Activated CD4-positive, alpha-beta T cell treated with anti-CD3 and anti-CD28 coated beads, Interleukin-2, amount 50 U/mL, for 4 hours (primary cell): ENCODE data around the gene SEC24B.
"Not testable (repeated sequence)": the region's sequence is repeated elsewhere in the genome, so short reads cannot be mapped to it uniquely, and the experiment has no call there.

Experiments
- DNase-seq, 2 experiments: peaks; one replicate each; pipeline ENCODE4 v3.0.0-alpha.2; 2020

Gene SEC24B

GRCh38 chr4:109511414-109511813 is 77.8 kb downstream of the SEC24B start:
- DNase-seq, result no peak

GRCh38 chr4:109513368-109513767 is 79.8 kb downstream of the SEC24B start:
- not testable (repeated sequence) for DNase-seq

DNA sequence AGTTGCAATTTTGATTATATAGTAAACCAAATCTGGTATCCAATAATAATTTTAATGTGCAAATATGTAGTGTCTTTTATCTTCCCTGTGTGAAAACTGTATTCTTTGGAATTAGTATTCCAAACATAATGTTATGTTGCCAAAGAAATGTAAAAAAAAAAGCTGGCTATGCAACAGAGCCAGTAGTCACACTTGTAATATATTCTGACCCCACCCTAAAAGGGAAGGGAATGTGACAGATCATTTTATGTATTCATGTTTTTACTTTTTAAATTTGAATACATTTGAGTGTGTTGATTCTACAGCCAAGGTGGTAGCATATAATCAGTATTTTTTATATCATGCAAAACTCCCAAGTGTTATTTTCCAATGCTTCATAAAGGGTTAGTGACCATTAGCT is 98.6 kb downstream of the SEC24B start:
- DNase-seq, result no peak

- no peak for DNase-seq
Measured at GRCh38 chr4:109545401-109545800, 111.8 kb downstream of the SEC24B start.

DNA sequence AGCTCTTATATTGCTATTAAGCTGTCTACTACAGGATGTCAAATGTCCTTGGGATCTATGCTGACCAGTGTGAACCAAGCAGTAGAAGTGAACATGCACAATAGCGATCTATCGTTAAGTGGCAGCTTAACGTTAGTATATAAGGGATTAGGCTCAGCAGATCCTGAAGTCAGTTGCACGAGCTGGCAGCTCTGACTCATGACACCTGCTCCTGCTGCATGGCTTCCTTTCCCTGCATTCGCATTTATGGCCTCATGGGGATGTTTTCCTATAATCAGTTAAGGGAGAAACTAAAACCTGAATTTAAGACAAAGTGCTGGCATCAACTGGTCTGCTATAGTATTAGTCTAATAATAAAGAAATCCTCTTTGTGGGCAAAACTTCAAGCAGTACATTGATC is 113.8 kb downstream of the SEC24B start:
- no peak for DNase-seq

GRCh38 chr4:109548655-109549054 is 115.0 kb downstream of the SEC24B start:
- peak in 1 of 2 experiments; percentile 10 for DNase-seq

DNA sequence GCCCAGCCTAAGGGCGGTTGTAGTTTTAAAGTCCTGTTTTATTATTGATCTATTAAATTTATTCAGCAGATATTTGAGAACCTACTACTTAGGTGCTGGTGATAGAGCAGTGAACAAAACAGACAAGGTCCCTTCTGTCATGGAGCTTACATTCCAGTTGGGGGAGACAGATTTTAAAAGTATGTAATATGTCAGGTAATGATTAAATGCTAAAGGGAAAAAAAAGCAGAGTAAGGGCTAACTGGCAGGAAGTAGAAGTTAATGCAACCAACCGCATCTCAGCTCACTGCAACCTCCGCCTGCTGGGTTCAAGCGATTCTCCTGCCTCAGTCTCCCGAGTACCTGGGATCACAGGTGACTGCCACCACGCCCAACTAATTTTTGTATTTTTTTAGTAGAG is 118.6 kb downstream of the SEC24B start:
- DNase-seq, result no peak

DNA sequence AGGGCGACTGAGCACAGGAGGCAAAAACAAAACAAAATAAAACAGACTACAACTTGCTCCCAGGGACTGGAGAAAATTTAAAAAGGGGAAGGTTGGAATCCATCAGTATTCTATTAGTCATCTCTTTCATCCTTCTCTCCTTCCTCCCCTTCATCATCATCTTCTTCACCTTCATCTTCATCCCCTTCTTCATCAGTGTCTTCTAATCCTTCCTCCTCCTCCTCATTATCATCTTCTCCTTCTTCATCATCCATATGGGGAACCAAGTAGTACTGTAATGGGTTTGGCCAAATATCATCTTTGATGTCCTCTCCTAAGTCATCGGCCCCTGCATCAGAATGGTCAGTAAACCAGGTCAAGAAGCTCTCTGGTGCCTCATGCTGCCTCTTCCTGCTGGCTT is 119.5 kb downstream of the SEC24B start:
- no peak for DNase-seq

GRCh38 chr4:109554971-109555370 is 121.4 kb downstream of the SEC24B start:
- no peak for DNase-seq

DNA sequence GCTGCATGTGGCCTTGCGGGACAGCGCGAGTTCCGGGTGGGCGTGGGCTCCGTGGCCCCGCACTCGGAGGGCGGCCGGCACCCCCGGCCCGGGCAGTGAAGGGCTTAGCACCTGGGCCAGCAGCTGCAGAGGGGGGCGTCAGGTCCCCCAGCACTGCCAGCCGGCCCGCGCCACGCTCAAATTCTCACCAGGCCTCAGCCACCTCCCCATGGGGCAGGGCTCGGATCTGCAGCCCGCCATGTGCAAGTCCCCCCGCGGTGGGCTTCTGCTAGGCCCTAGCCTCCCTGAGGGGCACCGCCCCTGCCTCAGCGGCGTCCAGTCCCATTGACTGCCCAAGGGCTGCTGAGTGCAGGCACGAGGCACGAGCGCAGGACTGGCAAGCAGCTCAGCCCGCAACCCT is 123.8 kb downstream of the SEC24B start:
- DNase-seq, result no peak

DNA sequence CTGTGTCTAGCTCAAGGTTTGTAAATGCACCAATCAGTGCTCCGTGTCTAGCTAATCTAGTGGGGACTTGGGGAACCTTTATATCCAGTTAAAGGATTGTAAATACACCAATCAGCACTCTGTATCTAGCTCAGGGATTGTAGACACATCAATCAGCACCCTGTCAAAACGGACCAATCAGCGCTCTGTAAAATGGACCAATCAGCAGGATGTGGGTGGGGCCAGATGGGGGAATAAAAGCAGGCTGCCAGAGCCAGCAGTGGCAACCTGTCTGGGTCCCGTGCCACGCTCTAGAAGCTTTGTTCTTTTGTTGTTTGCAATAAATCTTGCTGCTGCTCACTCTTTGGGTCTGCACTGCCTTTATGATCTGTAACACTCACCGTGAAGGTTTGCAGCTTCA is 124.5 kb downstream of the SEC24B start:
- DNase-seq, result not testable (repeated sequence)

DNA sequence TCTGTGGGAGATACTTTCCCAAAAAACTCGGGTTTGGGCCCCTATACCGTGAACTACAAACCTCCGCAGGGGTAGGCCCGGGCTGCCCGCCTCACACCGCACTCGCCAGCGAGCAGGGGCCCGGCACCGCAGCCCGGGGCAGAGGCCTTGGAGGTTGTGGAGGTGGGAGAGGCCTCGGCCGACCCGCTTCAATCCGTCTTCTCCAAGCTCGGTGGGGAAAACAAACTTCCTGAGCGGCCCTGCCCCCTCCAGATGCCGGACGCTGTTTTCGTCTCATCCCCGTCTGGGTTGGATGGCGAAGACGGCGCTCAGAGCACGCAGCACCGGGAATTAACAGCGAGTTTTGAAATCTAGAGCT is 126.0 kb downstream of the SEC24B start:
- peak in 1 of 2 experiments; percentile 13 for DNase-seq

- peak; percentile 87 to 90 for DNase-seq
Measured at GRCh38 chr4:109559983-109560686, 126.5 kb downstream of the SEC24B start, which contains the start of gene MCUB. Gene MCUB (plus strand): TSS chr4:109560246. CDS start chr4:109560338, 92 bp downstream.

DNA sequence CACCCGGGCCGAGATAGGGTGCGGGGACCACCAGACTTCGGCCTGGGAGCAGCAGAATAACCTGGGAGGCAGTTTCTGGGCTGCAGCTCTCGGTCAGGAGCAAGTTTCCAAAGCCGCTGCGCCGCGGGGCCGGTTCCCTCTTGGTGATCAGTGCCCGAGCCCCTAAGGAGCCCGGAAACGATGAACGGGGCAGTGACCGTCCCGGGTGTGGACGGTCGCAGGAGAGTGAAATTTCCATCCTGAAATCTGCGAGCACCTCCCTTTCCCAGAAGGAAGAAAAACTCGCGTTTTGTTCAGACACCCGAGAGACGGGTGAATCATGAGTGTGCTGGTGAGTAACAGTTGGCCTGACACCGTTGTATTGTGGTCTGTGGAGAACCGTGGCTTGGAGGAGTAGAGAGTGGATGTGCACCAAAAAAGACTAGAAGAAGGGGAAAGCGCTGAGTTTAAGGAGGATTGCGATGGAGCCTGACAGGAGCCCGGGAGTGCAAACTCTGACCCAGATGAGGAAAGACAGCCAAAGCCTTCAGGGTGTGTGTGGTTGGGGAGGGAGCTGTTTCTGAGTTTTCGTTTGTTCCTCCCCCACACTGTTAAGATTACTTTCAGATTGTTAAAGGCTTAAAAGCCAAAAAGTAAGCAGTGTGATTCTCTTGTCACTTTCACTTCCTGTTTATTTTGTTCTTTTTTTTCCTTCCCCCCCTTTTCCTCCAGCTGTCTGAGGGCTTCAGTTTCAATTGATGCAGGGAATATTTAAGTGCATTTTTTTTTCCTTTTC is 127.3 kb downstream of the SEC24B start:
- DNase-seq, result peak; percentile 47 to 48

GRCh38 chr4:109562457-109563239 is 129.0 kb downstream of the SEC24B start:
- DNase-seq, result no peak

DNA sequence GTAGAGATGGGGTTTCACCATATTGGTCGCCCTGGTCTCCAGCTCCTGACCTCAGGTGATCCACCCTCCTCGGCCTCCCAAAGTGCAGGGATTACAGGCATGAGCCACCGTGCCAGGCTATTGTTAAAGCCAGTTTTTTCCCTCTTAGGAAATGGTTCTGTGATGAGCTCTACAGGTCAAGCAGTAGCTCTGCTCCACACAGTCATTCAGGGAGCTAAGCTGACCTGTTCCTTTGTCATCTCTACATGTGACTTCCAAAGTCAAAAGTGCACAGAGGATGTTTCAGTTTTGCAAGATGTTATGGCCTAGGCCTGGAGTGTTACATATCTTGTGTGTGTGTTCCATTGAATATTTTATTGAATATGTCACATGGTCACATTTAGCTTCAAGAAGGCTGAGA is 137.9 kb downstream of the SEC24B start:
- no peak for DNase-seq

GRCh38 chr4:109572154-109572553 is 138.5 kb downstream of the SEC24B start:
- DNase-seq, result no peak

DNA sequence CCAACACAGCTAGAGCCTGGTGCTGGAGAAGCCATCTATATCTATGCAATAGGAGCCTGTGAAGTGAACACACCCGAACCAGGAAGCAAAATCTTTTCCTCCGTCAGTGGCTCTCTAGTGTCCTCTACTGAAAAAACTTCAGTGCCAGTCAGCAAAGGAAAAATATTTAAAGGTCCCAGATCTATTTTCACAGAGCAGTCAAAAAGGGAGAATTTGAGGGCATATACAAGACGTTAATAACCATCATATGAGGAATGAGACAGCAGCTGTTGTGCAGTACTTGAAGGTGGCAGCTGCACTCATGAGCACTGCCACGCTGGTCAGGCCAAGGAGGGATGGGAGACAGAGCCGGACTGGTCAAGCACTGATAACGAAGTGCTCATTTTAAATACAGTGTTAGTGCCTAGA is 140.8 kb downstream of the SEC24B start:
- no peak for DNase-seq

DNA sequence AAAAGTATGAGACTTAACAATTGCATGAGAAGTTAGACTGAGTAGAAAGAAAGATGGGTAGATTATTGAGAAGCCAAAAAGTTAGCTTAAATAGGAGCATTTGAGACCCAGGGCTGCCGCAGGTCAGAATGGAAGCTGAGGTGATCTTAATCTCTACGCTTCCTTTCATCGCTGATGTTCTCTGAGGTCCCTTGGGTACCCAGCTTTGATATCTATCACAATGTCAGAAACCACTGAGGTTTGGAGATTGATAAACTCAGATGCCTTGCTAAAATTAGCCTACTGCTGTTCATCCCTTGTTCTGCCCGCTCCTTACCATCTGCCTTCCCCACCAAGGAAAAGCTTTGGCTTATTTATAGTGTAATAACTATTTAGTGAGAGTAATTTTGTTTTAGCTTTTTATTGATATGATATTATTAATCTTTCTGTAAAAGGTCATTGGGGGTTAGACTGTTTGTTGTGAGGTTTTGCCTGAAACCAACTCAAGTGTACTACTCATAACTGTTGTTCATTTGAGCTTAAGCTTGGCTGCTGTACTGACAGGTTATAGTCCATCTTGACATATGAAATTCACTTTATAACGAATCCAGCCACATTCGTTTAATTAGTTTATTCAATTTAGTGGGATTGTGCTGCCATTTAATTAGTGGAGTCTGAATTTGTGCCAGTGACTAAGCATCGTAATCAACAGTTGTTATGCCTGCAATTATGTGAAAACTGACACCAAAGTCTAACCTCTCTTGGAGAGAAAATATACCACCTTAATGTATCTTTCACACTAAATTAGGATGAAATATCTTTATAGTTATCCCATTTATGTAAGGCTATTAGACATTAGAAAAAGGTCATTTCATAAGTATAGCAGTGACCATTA is 141.6 kb downstream of the SEC24B start:
- no peak for DNase-seq

DNA sequence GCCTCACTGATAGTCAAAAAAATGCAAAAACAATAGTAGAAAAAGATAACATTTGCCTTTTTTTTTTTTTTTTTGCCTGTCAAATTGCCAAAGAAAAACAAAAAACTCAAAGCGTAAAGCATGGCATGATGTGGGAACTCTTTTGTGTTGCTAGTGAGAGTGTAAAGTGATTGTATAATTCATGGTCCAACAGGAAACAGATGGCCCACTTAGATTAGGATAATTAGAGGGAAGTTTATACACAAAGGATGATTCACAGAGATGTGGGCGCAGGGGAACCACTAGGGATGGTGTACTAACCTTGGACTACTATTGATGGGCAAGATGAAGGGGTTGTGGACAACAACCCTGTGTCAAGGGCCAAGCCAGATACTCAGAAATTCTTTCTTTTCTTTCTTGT is 142.8 kb downstream of the SEC24B start:
- no peak for DNase-seq

- no peak for DNase-seq
Measured at GRCh38 chr4:109578846-109579245, 145.2 kb downstream of the SEC24B start.

DNA sequence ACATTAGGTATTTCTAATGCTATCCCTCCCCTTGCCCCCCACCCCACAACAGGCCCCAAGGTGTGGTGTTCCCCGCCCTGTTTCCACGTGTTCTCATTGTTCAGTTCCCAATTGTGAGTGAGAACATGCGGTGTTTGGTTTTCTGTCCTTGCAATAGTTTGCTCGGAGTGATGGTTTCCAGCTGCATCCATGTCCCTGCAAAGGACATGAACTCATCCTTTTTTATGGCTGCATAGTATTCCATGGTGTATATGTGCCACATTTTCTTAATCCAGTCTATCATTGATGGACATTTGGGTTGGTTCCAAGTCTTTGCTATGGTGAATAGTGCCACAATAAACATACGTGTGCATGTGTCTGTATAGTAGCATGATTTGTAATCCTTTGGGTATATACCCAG is 146.4 kb downstream of the SEC24B start:
- not testable (repeated sequence) for DNase-seq

DNA sequence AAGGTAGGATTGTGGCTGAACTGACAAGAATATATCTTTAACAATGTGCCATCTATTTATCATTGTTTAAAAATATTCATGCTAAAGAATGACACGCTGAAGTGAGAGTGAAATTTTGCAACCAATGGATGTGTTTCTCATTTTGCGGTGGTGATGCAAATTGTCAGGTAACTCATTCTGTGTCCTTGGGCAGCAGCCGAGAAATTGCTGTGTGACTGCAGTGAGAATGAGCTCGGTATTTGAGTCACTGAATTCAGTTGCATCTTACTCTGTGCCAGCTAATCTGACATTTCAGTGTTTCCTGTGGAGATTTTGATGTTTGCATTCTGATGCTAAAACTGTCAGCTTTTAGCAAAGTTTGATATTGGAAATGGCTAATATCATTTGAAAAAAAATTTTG is 154.6 kb downstream of the SEC24B start:
- peak; percentile 21 to 31 for DNase-seq
